GM18511 (cell line): Measurements from ENCODE around the gene NDEL1.

Experiments used
- ATAC-seq: cut with Tn5 transposase; IDR thresholded peaks from one replicate; pipeline ENCODE4 v1.9.1; 2021; ENCODE audit warnings: mild to moderate bottlenecking, moderate library complexity; ENCODE audit not compliant: unreplicated experiment

The NDEL1 gene

GRCh38 chr17:8453326-8453725 lies 17.6 kb downstream of the NDEL1 start:
- ATAC-seq = no peak

GRCh38 chr17:8455665-8456209 lies 20.1 kb downstream of the NDEL1 start:
- ATAC-seq = no peak

GRCh38 chr17:8458128-8458527 lies 22.4 kb downstream of the NDEL1 start:
- no peak for ATAC-seq

- ATAC-seq = no peak
These were observed 23.4 kb downstream of the NDEL1 start for GRCh38 chr17:8459107-8459506.

GRCh38 chr17:8459831-8460230 lies 24.1 kb downstream of the NDEL1 start:
- ATAC-seq = no peak

GRCh38 chr17:8462564-8462963 lies 26.9 kb downstream of the NDEL1 start:
- no peak for ATAC-seq

GRCh38 chr17:8463099-8463498 lies 27.4 kb downstream of the NDEL1 start:
- no peak for ATAC-seq

- ATAC-seq = no peak
These were observed 29.3 kb downstream of the NDEL1 start for GRCh38 chr17:8464941-8465340.

- ATAC-seq = no peak
These were observed 29.7 kb downstream of the NDEL1 start for GRCh38 chr17:8465356-8465755.

- no peak for ATAC-seq
These were observed 30.1 kb downstream of the NDEL1 start for GRCh38 chr17:8465759-8466158.

GRCh38 chr17:8466456-8466855 lies 30.8 kb downstream of the NDEL1 start:
- no peak for ATAC-seq

GRCh38 chr17:8466873-8467272 lies 31.2 kb downstream of the NDEL1 start:
- ATAC-seq = no peak

- no peak for ATAC-seq
These were observed 31.8 kb downstream of the NDEL1 start for GRCh38 chr17:8467527-8467926.

GRCh38 chr17:8468127-8468526 lies 32.4 kb downstream of the NDEL1 start:
- no peak for ATAC-seq

GRCh38 chr17:8468980-8469379 lies 33.3 kb downstream of the NDEL1 start:
- ATAC-seq = no peak

- ATAC-seq = no peak
These were observed 34.3 kb downstream of the NDEL1 start for GRCh38 chr17:8469964-8470363.

- ATAC-seq = no peak
These were observed 34.9 kb downstream of the NDEL1 start for GRCh38 chr17:8470447-8471047.

GRCh38 chr17:8472663-8473062 lies 37.0 kb downstream of the NDEL1 start:
- no peak for ATAC-seq

GRCh38 chr17:8473451-8474192 lies 37.9 kb downstream of the NDEL1 start:
- no peak for ATAC-seq

GRCh38 chr17:8474826-8475225 lies 39.1 kb downstream of the NDEL1 start:
- no peak for ATAC-seq

GRCh38 chr17:8475227-8475626 lies 39.5 kb downstream of the NDEL1 start:
- ATAC-seq = no peak

GRCh38 chr17:8475781-8476180 lies 40.1 kb downstream of the NDEL1 start:
- ATAC-seq = no peak
